GM12872 (cell line): ENCODE results near the gene UNC79.

Experiments
- CTCF ChIP-seq: IDR thresholded peaks from 3 replicates; pipeline ENCODE4 v1.5.1; 2011; ENCODE audit warnings: low read depth, mild to moderate bottlenecking, low read length, moderate library complexity; ENCODE audit not compliant: insufficient read depth

The UNC79 gene

DNA sequence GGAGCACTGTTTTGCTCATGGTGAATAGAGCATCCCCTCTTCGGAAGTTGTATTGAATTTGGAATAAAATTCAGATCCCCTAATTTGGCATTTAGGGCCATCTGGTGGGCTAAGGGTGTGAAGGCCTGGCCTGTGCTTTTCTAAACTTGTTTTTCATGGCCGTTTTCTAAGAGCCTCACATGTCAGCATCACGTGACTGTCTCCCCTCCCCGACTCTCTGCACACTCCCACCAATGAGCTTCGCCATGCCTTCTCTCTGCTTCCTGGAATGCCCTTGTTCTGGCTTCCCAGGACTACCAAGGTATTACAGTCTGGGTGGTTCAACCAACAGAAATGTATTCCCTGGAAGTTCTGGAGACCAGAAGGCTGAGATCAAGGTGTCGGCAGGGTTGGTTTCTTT lies 272.2 kb downstream of the UNC79 start:
- no peak for TF ChIP-seq CTCF

GRCh38 chr14:93703941-93704340 lies 273.2 kb downstream of the UNC79 start:
- no peak for TF ChIP-seq CTCF

DNA sequence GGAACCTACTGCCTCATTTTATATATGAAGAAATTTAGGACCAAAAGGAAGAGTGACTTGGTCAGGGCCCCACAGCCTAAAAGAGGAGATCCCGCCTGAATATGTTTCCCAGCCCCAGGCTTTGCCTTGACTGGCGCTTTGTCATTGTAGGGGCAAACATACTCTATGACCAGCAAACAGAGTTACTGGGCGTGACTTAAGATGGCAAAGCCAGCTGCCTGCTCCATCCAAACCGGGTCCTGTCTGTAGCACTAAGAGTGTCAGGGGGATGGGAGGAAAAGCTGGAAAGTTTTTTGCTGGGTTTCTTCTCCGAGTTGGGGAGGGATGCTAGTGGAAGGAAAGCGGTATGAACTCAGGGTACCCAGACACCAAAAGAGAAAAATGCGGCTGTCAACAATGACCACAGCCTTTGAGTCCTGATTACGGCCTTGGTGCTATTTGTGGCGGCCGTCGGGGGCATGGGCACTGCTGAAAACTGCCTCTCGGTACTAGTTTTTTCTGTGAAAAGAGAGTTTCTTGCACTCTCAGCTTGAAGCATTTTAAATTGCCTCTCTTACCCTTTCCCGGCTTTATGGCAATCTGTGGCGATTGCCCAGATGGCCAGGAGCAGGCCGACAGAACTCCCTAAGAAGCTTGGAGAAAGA lies 274.9 kb downstream of the UNC79 start:
- TF ChIP-seq CTCF = no peak

DNA sequence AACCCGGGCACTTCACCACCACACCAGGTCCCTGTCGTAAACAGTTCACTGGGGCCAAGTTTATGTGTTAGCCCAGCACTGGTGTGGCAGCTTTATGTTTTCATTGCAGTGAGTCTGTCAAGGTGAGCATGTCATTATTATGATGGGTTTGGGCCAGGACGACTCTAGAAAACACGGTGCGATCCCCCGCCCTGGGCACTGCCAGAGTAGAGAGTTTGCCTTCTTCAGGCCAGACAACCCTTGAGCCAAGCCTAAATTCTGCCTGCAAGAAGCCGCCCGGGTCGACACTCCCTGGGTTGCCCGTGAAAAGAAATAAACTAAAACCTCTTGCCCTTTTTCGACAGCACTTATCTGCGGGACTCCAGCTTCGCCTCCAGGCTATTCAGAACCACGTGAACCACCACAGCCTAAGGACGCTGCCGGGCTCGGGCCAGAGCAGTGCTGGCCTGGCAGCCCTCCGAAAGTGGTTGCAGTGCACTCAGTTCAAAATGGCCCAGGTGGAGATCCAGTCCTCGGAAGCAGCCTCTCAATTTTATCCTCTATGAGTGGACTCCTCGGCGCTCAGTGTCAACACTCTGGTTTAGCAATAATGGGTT lies 275.7 kb downstream of the UNC79 start:
- no peak for TF ChIP-seq CTCF

DNA sequence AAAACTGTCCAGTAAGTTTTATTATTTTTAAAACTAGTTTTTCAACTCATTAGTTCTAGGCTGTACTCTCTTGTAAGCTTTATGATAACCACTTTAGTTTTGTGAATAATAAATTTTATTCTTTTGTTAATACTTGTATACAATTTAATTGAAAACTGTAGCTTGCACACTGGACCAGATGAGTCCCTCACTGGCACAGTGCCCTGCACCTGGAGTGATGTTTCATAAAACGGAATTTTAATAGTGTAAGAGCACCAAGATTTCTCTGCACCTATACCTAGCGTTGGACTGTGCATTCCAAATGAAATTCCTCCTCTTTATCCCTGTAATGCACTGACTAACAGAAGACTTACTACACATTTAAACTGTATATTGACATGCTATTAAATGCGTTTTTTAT lies 276.7 kb downstream of the UNC79 start:
- TF ChIP-seq CTCF = no peak

GRCh38 chr14:93708311-93708734 lies 277.6 kb downstream of the UNC79 start:
- no peak for TF ChIP-seq CTCF

DNA sequence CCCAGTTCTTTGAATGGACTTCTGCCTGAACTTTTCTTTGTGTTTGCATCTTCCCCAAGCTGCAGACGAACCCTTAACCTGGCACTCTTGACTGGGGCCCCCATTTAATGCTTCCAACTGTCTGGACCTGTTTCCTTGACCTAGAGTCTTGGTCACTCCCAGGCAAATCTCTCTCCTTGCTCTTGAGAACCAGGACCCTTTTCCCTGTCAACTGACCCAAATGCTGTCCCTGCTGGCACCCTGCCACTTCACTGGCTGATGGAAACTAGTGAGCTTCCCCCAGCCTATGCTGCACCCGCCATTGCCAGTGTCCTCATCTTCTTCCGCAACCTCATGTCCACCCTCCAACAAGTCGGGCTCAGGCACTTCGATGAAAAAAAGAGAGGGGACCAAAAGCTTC lies 278.1 kb downstream of the UNC79 start:
- no peak for TF ChIP-seq CTCF

DNA sequence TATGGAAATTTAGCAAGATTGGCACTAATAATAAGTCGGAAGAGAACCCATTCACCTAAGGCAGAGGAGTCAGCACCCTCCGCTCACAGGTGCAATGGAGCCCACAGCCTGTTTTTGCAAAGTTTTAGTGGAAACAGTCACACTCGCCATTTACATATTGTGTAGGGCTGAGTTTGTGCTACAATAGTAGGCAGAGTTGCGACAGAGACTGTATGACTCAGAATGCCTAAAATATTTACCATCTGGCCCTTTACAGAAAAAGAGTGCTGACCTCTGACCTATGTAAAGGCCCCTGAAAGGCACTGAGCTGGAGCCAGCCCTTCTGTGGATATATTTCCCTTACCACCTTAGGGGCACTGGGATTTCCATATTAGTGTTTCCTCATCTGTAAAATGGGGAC lies 278.5 kb downstream of the UNC79 start:
- TF ChIP-seq CTCF = no peak
